Ureter (tissue), 1 donor: ENCODE data around the gene TLE4. TPM values are rescaled to one million over a fixed set of nuclear protein-coding genes. Genes with fewer than 3 reads are reported as not detected.
A peak's percentile ranks its signal among the peaks of the same experiment; 100 is the strongest.
"Not testable (repeated sequence)": the region's sequence is repeated elsewhere in the genome, so short reads cannot be mapped to it uniquely, and the experiment has no call there.

Source experiments
- DNase-seq: peaks from one replicate; pipeline ENCODE4 v3.0.0-alpha.2; 2020; ENCODE audit warnings: low spot score
- total RNA-seq: library from RNA; stranded (reverse); gene quantifications from one replicate; pipeline ENCODE4 v1.2.4, GENCODE V29; 2023
- donor health status: DM: yes; HTN: yes; CAD: no.

The TLE4 gene
- total RNA-seq, 1 donor from 2014 or later: 91.9 TPM

GRCh38 chr9:79731171-79731890 is 159.6 kb downstream of the TLE4 start:
- no peak for DNase-seq

- DNase-seq: no peak
Observed at GRCh38 chr9:79735023-79735779, 163.4 kb downstream of the TLE4 start.

GRCh38 chr9:79736051-79736450 is 164.3 kb downstream of the TLE4 start:
- no peak for DNase-seq

GRCh38 chr9:79741381-79741780 is 169.6 kb downstream of the TLE4 start:
- DNase-seq: no peak

DNA sequence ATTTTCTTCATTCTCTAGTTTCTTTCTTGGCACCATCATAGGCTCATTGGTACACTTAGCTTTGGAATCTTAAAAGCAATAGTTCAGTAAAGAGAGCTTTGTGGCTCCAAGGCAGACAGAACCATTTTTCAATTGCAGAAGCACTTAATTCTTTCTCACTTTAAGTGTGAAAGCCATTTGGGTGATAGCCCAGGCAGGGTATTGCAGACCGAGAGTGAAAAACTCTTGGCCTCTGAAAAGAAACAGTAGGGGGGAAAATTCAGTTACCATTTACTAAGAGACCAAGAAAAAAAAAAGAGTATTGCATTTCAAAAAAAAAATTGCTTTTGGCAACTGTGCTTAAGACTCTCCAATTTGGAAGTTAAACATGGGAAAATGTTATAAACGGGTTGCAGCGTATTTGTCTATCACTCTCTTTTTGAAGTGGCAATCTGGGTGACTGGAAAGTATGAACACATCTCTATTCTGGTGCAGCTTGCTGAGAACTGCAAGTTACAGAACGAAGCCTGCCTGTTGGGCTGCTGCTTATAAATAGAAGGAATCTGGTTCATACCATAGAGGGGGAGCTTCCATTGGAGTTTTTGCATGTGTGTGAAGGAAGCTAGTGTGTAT is 170.5 kb downstream of the TLE4 start:
- no peak for DNase-seq

- DNase-seq: no peak
Observed at GRCh38 chr9:79744521-79744920, 172.8 kb downstream of the TLE4 start.

GRCh38 chr9:79745752-79746336 is 174.1 kb downstream of the TLE4 start:
- DNase-seq: no peak

- DNase-seq: not testable (repeated sequence)
Observed at GRCh38 chr9:79751895-79752466, 180.2 kb downstream of the TLE4 start.

DNA sequence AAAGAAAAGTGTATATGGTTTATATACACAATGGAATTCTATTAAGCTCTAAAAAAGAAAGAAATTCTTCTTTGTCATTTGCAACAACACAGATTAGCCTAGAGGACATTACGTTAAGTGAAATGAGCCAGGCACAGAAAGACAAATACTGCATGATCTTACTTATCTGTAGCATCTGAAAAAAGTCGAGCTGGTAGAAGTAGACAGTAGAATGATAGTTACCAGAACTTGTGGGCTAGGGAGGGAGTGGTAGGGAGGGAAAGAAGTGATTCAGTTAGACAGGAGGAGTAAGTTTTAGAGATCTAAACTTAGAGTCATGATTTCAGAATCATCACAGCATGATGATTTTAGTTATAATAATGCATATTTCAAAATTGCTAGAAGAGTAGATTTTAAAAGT is 184.6 kb downstream of the TLE4 start:
- no peak for DNase-seq

DNA sequence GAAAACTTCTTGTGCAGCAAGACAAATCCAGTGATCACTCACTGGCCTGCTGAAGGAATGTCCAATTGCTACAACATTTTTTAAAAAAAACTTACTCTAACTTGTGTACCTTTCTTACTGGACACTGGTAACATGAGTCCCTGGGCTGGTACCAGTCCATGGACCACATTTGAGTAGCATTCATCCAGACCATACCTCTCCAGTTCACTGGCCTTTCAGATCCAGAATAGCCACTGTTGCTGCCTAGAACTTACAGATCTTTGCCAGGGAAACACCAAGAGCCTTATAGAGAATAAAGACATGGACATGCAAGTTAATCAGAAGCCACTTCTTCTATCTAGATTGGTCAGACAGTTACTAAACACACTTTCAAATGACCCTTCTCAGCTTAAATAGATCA is 185.3 kb downstream of the TLE4 start:
- DNase-seq: no peak

- DNase-seq: no peak
Observed at GRCh38 chr9:79757881-79758669, 186.3 kb downstream of the TLE4 start.

DNA sequence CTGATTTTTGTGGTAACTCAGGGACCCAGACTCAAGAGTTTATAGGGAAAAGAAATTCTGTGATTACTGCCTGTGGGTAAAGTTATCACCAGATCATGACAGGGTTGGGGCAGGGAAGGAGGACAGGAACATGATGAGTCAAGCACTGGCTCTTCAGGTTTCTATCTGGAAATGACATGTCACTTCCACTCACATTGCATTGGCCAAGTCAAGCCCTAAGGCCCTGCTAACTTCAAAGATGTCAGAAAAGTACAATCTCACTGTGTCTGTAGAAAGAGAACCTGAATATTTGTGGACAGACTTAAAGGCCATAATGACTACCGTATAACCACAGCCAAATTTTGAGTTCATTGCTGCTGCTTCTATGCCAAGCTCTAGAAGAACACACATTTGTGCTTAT is 187.7 kb downstream of the TLE4 start:
- no peak for DNase-seq

DNA sequence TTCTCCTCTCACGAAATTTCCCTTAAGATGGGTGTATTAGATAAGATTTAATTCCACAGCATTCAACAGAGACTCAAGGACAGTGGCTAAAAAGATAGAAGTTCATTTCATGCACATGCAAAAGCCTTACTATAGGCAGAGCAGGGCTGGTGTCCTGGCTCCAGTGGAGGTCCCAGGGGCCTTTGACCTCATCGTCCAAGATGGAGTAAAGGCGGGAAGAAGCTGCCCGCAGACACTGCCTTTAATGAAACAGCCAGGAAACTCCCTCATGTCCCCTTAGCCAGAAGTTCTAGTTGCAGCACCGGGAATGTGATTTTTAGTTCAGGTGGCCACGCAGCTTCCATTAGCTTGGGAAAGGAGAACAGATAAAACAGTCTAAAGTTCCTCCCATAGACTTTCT is 190.3 kb downstream of the TLE4 start:
- no peak for DNase-seq

- DNase-seq: no peak
Observed at GRCh38 chr9:79763671-79764285, 192.0 kb downstream of the TLE4 start.

DNA sequence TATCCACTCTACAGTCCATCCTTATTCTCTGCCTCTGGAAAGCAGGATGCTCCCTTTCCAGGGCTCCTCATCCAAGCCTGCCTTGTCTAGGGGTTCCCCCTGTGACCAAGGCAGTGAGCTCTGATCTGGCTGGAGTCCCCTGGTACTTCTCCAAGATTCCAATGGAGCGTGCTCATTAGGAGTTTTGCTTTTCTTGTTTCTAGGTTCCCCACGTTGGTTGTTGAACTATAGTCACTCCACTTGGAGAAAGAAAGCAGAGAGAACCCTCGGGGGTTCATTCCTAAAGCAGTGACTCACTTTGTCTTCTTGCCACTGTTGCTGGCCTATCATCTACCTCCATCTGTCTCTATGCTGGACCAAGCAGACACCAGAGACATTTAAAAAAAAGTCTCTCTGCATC is 192.6 kb downstream of the TLE4 start:
- DNase-seq: peak; percentile 59

- no peak for DNase-seq
Observed at GRCh38 chr9:79765466-79765865, 193.7 kb downstream of the TLE4 start.

- DNase-seq: no peak
Observed at GRCh38 chr9:79766091-79766490, 194.3 kb downstream of the TLE4 start.

GRCh38 chr9:79768194-79768593 is 196.4 kb downstream of the TLE4 start:
- DNase-seq: no peak

DNA sequence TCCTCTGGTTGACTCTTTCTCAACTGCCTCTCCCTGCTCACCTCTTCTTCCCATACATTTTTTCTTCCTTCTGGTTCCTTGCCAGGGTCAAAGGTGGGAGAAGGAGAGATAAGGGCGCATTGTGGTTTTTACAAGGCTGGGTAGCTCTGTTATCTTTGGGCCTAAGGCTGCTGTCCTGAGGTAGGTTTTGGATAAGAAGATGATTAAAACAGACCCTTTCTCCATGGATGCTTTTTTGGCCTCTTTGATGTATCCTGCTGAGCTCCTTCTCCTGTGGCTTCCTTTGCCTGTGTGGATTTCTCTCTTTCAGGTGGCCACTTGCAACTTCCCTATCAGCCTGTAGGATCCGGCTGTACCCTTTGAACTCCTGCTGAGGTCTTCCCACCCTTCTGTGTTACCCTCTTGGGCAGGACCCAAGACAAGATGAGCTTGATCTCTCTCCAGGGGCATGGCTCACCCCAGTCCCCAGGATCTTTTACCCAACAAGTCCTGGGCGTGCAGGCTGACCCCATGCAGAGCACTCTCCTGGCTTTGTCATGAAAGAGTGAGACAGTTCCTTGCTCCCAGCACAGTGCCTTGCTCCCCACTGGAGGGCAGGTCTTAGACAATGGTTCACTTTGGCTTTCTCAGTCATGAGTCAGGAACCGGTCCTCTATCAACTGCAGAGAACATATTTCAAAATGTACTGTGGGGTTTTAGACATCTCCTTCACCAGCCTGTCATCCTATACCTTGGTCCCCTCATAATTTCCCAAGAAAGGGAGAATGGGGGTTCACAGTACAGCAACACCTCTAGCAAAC is 197.9 kb downstream of the TLE4 start:
- no peak for DNase-seq

DNA sequence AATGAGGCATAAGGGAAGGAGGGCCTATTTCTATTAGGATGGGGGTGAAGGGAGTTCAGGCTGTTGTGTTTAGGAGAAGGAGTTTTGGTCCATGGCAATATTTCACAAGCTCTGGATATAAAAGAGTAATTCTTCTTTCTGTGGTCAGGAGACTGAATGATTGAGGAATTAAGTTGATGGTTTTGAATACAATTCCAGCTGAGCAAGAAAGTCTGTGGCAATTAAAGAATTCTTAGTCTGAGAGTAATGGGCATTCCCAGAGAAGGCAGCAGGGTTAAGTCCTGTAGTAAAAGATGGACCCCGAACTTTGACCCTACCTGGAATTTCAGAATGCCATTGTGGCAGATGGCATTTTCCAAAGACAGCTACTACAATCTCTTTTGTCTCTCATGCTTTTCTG is 202.6 kb downstream of the TLE4 start:
- no peak for DNase-seq
